HS-27A (cell line): ENCODE measurements around the gene AK8.
"Not testable (repeated sequence)": the region's sequence is repeated elsewhere in the genome, so short reads cannot be mapped to it uniquely, and the experiment has no call there.

ENCODE experiments used
- DNase-seq: peaks from one replicate; pipeline ENCODE4 v3.0.0-alpha.2; 2012; ENCODE audit warnings: low read depth, missing footprints

AK8 gene

GRCh38 chr9:132742821-132743311 lies 135.2 kb downstream of the AK8 start:
- no peak for DNase-seq

GRCh38 chr9:132740526-132741309 lies 137.4 kb downstream of the AK8 start:
- DNase-seq = no peak

- no peak for DNase-seq
Observed at GRCh38 chr9:132739710-132740310, 138.3 kb downstream of the AK8 start.

- no peak for DNase-seq
Observed at GRCh38 chr9:132733260-132733815, 144.7 kb downstream of the AK8 start.

- DNase-seq = no peak
Observed at GRCh38 chr9:132732326-132733259, 145.5 kb downstream of the AK8 start.

GRCh38 chr9:132731230-132731629 lies 146.9 kb downstream of the AK8 start:
- no peak for DNase-seq

GRCh38 chr9:132730054-132731033 lies 147.7 kb downstream of the AK8 start:
- no peak for DNase-seq

- DNase-seq = no peak
Observed at GRCh38 chr9:132729235-132729890, 148.7 kb downstream of the AK8 start.

- DNase-seq = no peak
Observed at GRCh38 chr9:132728497-132728896, 149.6 kb downstream of the AK8 start.

- no peak for DNase-seq
Observed at GRCh38 chr9:132728071-132728470, 150.0 kb downstream of the AK8 start.

- no peak for DNase-seq
Observed at GRCh38 chr9:132726576-132727130, 151.4 kb downstream of the AK8 start.

- no peak for DNase-seq
Observed at GRCh38 chr9:132725306-132725705, 152.8 kb downstream of the AK8 start.

- DNase-seq = no peak
Observed at GRCh38 chr9:132723809-132724208, 154.3 kb downstream of the AK8 start.

- no peak for DNase-seq
Observed at GRCh38 chr9:132722564-132723065, 155.5 kb downstream of the AK8 start.

- no peak for DNase-seq
Observed at GRCh38 chr9:132721661-132722060, 156.4 kb downstream of the AK8 start.

GRCh38 chr9:132718381-132718928 lies 159.6 kb downstream of the AK8 start:
- not testable (repeated sequence) for DNase-seq

GRCh38 chr9:132717326-132717945 lies 160.6 kb downstream of the AK8 start:
- DNase-seq = no peak

- no peak for DNase-seq
Observed at GRCh38 chr9:132716007-132716406, 162.1 kb downstream of the AK8 start.

GRCh38 chr9:132712753-132713152 lies 165.3 kb downstream of the AK8 start:
- no peak for DNase-seq
